Transverse colon (tissue), 4 donors: ENCODE measurements around the gene RPS6KA3. TPM values are rescaled to one million over a fixed set of nuclear protein-coding genes. Genes with fewer than 3 reads are reported as not detected.

Source experiments
- DNase-seq: peaks from one replicate; pipeline ENCODE4 v3.0.0-alpha.2; 2019
- H3K27ac ChIP-seq, 4 donors: fragments of 200-600 bp; sonication (generic); 2 replicates each; pipeline ENCODE4 v1.5.1; 2016 to 2018; ENCODE audit warnings: inconsistent platforms in 4 of 4
- H3K27me3 ChIP-seq: fragments of 200-600 bp; sonication (generic); 2 replicates; pipeline ENCODE4 v1.5.1; 2017; ENCODE audit warnings: inconsistent platforms
- H3K36me3 ChIP-seq, 4 donors: fragments of 200-600 bp; sonication (generic); 2 replicates each; pipeline ENCODE4 v1.5.1; 2017 to 2019; ENCODE audit warnings: inconsistent platforms in 4 of 4
- H3K4me1 ChIP-seq, 4 donors: fragments of 200-600 bp; sonication (generic); 2 replicates each; pipeline ENCODE4 v1.5.1; 2017 to 2020; ENCODE audit warnings: inconsistent platforms in 4 of 4
- H3K4me3 ChIP-seq, 4 donors: fragments of 200-600 bp; sonication (generic); 1 replicate in 1 of 4; 2 replicates in 3 of 4; pipeline versions ENCODE4 v1.5.1 to v1.6.1; 2017 to 2019; ENCODE audit warnings: inconsistent platforms in 4 of 4
- H3K9me3 ChIP-seq, 2 donors: fragments of 200-600 bp; sonication (generic); 2 replicates each; pipeline ENCODE4 v1.5.1; 2017 to 2019; ENCODE audit warnings: inconsistent platforms in 2 of 2
- EP300 ChIP-seq: sonication (generic); formaldehyde crosslinking; IDR thresholded peaks from one replicate; pipeline ENCODE4 v1.6.1; 2017; ENCODE audit warnings: antibody characterized with exemption, low read depth
- POLR2A ChIP-seq: fragments of 450-650 bp; IDR thresholded peaks from one replicate; pipeline ENCODE4 v1.6.1; 2016; ENCODE audit warnings: antibody characterized with exemption, mild to moderate bottlenecking, moderate library complexity
- POLR2AphosphoS5 ChIP-seq, 3 donors: sonication (generic); formaldehyde crosslinking; IDR thresholded peaks; one replicate each; pipeline ENCODE4 v1.6.1; 2016; ENCODE audit warnings: antibody characterized with exemption in 3 of 3
- WGBS, 2 donors: methylation state at CpG; one replicate each; pipeline ENCODE4 v1.1.5; 2018; ENCODE audit warnings: low coverage in 1 of 2; 5-methylcytosine and 5-hydroxymethylcytosine counted together
- in situ Hi-C, 4 donors: fragments of 200-750 bp; cut with MboI; loops; one replicate each; pipeline versions ENCODE4 v1.15.0 to v1.15.1; 2017; ENCODE audit warnings: low sequenced_read_pairs in 3 of 4, low pct_ligation_motif_present in 1 of 4, low pct_unique_long_range_greater_than_20kb in 1 of 4
- intact Hi-C: fragments of 100-400 bp; cut with DNase I; formaldehyde crosslinking; loops from one replicate; pipeline ENCODE4 v1.15.1; 2023; ENCODE audit warnings: low total_unique reads
- total RNA-seq, 4 donors: library from RNA; depleted of rRNA; stranded (reverse); fragments of >200 nt; gene quantifications; one replicate each; pipeline ENCODE4 v1.1.0, GENCODE V29; 2016
- TF ChIP-seq, protein P1 (sequence below), 5 experiments: fragments of 200-600 bp in 3 of 5; fragments of 450-650 bp in 2 of 5; sonication (generic) in 3 of 5; IDR thresholded peaks; 1 replicate in 2 of 5; 2 replicates in 3 of 5; pipeline ENCODE4 v1.5.1; 2016 to 2017; ENCODE audit warnings: antibody characterized with exemption in 5 of 5, inconsistent platforms in 3 of 5, mild to moderate bottlenecking in 2 of 5, moderate library complexity in 1 of 5

Gene RPS6KA3
- total RNA-seq, 4 donors from 2014 or later: 28.7 to 73.0 (median 49.8) TPM

GRCh38 chrX:20144491-20144890 lies 122.2 kb downstream of the RPS6KA3 start:
- H3K9me3 ChIP-seq: no peaks in the 10 kb centered on the region
- H3K4me3 ChIP-seq: no peak overlapping the region
- in situ Hi-C loops (no loop called here), intact Hi-C loops (no loop called here)
- no peaks in the 10 kb centered on the region for H3K27me3 ChIP-seq
- TF ChIP-seq, protein P1, sequence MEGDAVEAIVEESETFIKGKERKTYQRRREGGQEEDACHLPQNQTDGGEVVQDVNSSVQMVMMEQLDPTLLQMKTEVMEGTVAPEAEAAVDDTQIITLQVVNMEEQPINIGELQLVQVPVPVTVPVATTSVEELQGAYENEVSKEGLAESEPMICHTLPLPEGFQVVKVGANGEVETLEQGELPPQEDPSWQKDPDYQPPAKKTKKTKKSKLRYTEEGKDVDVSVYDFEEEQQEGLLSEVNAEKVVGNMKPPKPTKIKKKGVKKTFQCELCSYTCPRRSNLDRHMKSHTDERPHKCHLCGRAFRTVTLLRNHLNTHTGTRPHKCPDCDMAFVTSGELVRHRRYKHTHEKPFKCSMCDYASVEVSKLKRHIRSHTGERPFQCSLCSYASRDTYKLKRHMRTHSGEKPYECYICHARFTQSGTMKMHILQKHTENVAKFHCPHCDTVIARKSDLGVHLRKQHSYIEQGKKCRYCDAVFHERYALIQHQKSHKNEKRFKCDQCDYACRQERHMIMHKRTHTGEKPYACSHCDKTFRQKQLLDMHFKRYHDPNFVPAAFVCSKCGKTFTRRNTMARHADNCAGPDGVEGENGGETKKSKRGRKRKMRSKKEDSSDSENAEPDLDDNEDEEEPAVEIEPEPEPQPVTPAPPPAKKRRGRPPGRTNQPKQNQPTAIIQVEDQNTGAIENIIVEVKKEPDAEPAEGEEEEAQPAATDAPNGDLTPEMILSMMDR (IDR thresholded peaks at IDR 0.05): no peak
- TF ChIP-seq EP300: no peak
- no peak for TF ChIP-seq POLR2AphosphoS5 (IDR thresholded peaks at IDR 0.05)
- no peaks in the 10 kb centered on the region for H3K36me3 ChIP-seq
- 74 to 82% methylated on average over 3 of the region's 3 CpGs for WGBS, 2 donors
- H3K4me1 ChIP-seq: peaks cover 8 to 14% (median 10%) of the 10 kb centered on the region in 4 donors
- no peak overlapping the region for H3K27ac ChIP-seq
- no peak for DNase-seq

DNA sequence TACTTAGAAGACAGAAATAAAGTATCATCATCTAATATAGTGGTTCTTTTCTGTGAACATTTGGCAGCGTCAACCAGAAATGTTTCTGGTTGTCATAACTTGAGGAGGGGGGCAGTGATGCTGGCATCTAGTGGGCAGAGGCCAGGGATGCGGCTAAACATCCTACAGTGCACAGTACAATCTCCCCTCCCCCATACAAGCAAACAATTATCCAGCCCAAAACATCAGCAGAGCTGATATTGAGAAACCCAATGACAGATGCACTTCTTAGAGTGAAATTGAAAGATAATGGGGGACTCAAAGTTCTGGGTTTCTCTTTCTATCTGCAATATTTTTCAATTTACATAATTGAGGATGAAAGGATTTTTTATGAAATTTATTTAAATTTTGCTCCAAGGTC lies 123.1 kb downstream of the RPS6KA3 start:
- intact Hi-C loops: no loop called here
- 72% methylated on average over 2 of the region's 2 CpGs; no CpG with 5 or more reads in 1 of the 2 donors for WGBS, 2 donors
- H3K4me1 ChIP-seq: peaks cover 11 to 22% (median 16%) of the 10 kb centered on the region in 4 donors

GRCh38 chrX:20143111-20143510 lies 123.6 kb downstream of the RPS6KA3 start:
- 75% methylated on average over 6 of the region's 6 CpGs; no CpG with 5 or more reads in 1 of the 2 donors for WGBS, 2 donors
- H3K4me1 ChIP-seq: peaks cover 11 to 22% (median 16%) of the 10 kb centered on the region in 4 donors
- no peaks in the 10 kb centered on the region for H3K27me3 ChIP-seq
- no peak overlapping the region for H3K4me3 ChIP-seq
- peak overlapping the region in 3 of 4 donors; percentile 84 to 94 (median 92) for H3K27ac ChIP-seq
- no peak for TF ChIP-seq EP300
- no peak for TF ChIP-seq POLR2AphosphoS5 (IDR thresholded peaks at IDR 0.05)
- TF ChIP-seq, protein P1 (IDR thresholded peaks at IDR 0.05): no peak
- TF ChIP-seq POLR2A: no peak
- no peaks in the 10 kb centered on the region for H3K36me3 ChIP-seq
- intact Hi-C loops: no loop called here
- no peaks in the 10 kb centered on the region for H3K9me3 ChIP-seq
- in situ Hi-C loops: no loop called here
- DNase-seq: no peak

More for the DNA sequence above, 123.1 kb downstream of the RPS6KA3 start:
- no peak for DNase-seq
- Histone ChIP-seq H3K27ac (peak overlapping the region in 3 of 4 donors; percentile 84 to 94 (median 92)), H3K9me3 (no peaks in the 10 kb centered on the region), H3K4me3 (no peak overlapping the region), H3K36me3 (no peaks in the 10 kb centered on the region), H3K27me3 (no peaks in the 10 kb centered on the region)
- no peak for TF ChIP-seq POLR2A
- TF ChIP-seq, protein P1 (IDR thresholded peaks at IDR 0.05): no peak
- no peak for TF ChIP-seq POLR2AphosphoS5 (IDR thresholded peaks at IDR 0.05)
- TF ChIP-seq EP300: no peak
- in situ Hi-C loops: no loop called here

- in situ Hi-C loops: no loop called here
- 0% methylated on average over 45 of the region's 82 CpGs; no CpG with 5 or more reads in 1 of the 2 donors for WGBS, 2 donors
- TF ChIP-seq, protein P1 (IDR thresholded peaks at IDR 0.05): no peak
- TF ChIP-seq POLR2AphosphoS5 (IDR thresholded peaks at IDR 0.05) (peak; percentile 96 to 98 (median 96)), POLR2A (peak; percentile 92)
- Histone ChIP-seq H3K9me3 (no peaks in the 10 kb centered on the region), H3K4me1 (peaks cover 11 to 22% (median 19%) of the 10 kb centered on the region in 4 donors), H3K36me3 (no peaks in the 10 kb centered on the region), H3K27ac (peak within 1 kb of the TSS; percentile 92 to 95 (median 93)), H3K4me3 (peak within 1 kb of the TSS; percentile 77 to 99 (median 82)), H3K27me3 (no peaks in the 10 kb centered on the region)
- peak; percentile 99 for DNase-seq
- intact Hi-C loops: no loop called here
Measured at GRCh38 chrX:20141281-20142220, 125.2 kb downstream of the RPS6KA3 start, which contains the start of gene EIF1AX. TSS of gene EIF1AX (minus strand) at chrX:20141838. CDS start at chrX:20141640, 198 bp downstream.
